ENCODE data around the gene CYSTM1. TPM values are rescaled to one million over a fixed set of nuclear protein-coding genes. Genes with fewer than 3 reads are reported as not detected.

Gene CYSTM1
- total RNA-seq, 2 experiments from 2014 or later: 21.4 to 36.7 TPM

DNA sequence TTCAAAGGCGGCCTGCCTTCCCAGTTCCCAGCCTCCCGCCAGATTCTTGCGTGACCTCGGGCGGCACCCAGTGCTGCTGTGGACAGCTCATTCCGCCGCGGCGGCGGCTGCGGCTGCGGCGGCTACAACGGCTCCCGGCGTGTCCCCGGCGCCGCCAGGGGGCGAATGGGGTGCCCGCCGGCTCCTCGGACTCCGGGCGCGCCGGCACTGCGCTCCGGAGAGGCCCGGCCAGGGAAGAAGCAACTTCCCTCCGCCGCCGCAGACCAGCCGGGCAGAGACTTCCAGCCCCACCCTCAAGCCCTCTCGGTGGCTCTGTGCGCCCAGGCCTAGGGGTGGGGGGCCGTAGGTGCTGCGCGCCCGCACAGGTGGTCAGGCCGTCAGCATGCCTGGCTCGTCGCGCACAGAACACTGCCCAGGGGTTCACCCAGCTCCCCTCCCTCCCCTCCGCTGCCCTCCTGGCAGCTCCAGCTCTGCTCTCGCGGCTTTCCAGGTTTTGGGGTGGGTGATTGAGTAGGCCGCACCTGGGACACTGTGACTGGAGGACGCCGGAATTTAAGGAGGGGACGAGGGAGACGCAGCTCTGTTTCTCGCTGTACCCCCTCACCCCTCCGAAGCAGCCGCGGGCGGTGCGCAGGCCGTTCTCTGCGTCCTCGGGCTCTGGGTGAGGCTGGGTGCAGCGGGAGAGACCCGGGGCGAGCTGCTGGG, 29.0 kb upstream of the CYSTM1 start:
- Histone ChIP-seq H2AFZ (ENCODE audit: low read length) (no peak overlapping the region), H3K9me2 (ENCODE audit: insufficient read depth, low read length) (no peaks in the 10 kb centered on the region), H3K4me2 (ENCODE audit: low read length) (no peak overlapping the region), H3K9me3 (ENCODE audit: low read length) (no peaks in the 10 kb centered on the region), H3K79me2 (ENCODE audit: insufficient read depth, low read depth, low read length) (no peaks in the 10 kb centered on the region), H3K27ac (ENCODE audit: low read depth, low read length, poor library complexity, severe bottlenecking) (no peak overlapping the region), H3K36me3 (ENCODE audit: insufficient read depth, low read length) (no peaks in the 10 kb centered on the region), H4K20me1 (ENCODE audit: insufficient read depth, low read length) (no peaks in the 10 kb centered on the region), H3K4me3 (ENCODE audit: low read depth, low read length, poor library complexity, severe bottlenecking) (no peak overlapping the region), H3K4me1 (ENCODE audit: insufficient read depth, low read length, poor library complexity, severe bottlenecking) (no peaks in the 10 kb centered on the region)
- intact Hi-C loops (cut with micrococcal nuclease; ENCODE audit: unreplicated experiment): no loop called here
- DNase-seq (ENCODE audit: low spot score): no peak
- BruUV-seq (replicated peaks): no TSS peak
- ChIA-PET CTCF (ENCODE audit: unreplicated experiment) (no interaction called here), POLR2A (interaction anchor here (1.0 kb wide), 1 partner anchor 8 kb away, joined by 4 read pairs; no protein-coding TSS in a partner anchor)
- no peak for TF ChIP-seq EZH2phosphoT487 (IDR thresholded peaks at IDR 0.05; ENCODE audit: borderline replicate concordance, low read depth, low read length)
- TF ChIP-seq, protein P1, sequence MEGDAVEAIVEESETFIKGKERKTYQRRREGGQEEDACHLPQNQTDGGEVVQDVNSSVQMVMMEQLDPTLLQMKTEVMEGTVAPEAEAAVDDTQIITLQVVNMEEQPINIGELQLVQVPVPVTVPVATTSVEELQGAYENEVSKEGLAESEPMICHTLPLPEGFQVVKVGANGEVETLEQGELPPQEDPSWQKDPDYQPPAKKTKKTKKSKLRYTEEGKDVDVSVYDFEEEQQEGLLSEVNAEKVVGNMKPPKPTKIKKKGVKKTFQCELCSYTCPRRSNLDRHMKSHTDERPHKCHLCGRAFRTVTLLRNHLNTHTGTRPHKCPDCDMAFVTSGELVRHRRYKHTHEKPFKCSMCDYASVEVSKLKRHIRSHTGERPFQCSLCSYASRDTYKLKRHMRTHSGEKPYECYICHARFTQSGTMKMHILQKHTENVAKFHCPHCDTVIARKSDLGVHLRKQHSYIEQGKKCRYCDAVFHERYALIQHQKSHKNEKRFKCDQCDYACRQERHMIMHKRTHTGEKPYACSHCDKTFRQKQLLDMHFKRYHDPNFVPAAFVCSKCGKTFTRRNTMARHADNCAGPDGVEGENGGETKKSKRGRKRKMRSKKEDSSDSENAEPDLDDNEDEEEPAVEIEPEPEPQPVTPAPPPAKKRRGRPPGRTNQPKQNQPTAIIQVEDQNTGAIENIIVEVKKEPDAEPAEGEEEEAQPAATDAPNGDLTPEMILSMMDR (conservative IDR thresholded peaks at IDR 0.05; ENCODE audit: low read length): no peak

DNA sequence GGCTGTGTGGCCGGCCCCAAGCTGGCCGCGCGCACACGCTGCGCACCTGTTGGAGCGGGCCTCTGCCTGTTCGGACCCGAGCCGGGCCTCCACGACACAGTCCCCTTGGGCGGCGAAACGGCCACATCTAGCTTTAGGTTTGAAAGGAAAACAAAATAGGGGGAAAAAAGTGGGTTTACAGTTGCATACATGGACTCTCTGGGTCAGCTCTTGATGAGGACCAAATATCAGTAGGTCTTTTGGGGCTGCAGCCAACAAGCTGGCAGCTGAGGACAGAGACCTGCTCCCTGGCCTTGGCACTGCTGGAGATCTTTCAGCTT, 28.5 kb upstream of the CYSTM1 start:
- H3K79me2 ChIP-seq (ENCODE audit: insufficient read depth, low read depth, low read length): no peaks in the 10 kb centered on the region
- ChIA-PET CTCF (ENCODE audit: unreplicated experiment) (no interaction called here), POLR2A (interaction anchor here (1.0 kb wide), 1 partner anchor 9 kb away, joined by 4 read pairs; no protein-coding TSS in a partner anchor)
- no peaks in the 10 kb centered on the region for H4K20me1 ChIP-seq (ENCODE audit: insufficient read depth, low read length)
- no peak overlapping the region for H2AFZ ChIP-seq (ENCODE audit: low read length)
- H3K9me2 ChIP-seq (ENCODE audit: insufficient read depth, low read length): no peaks in the 10 kb centered on the region
- H3K4me2 ChIP-seq (ENCODE audit: low read length): no peak overlapping the region
- no TSS peak for BruUV-seq (replicated peaks)
- no peak for DNase-seq (ENCODE audit: low spot score)
- no peak overlapping the region for H3K4me3 ChIP-seq (ENCODE audit: low read depth, low read length, poor library complexity, severe bottlenecking)
- no peaks in the 10 kb centered on the region for H3K9me3 ChIP-seq (ENCODE audit: low read length)
- no peak overlapping the region for H3K27ac ChIP-seq (ENCODE audit: low read depth, low read length, poor library complexity, severe bottlenecking)
- intact Hi-C loops (cut with micrococcal nuclease; ENCODE audit: unreplicated experiment): no loop called here
- no peaks in the 10 kb centered on the region for H3K4me1 ChIP-seq (ENCODE audit: insufficient read depth, low read length, poor library complexity, severe bottlenecking)
- TF ChIP-seq, protein P1 (conservative IDR thresholded peaks at IDR 0.05; ENCODE audit: low read length): no peak
- no peak for TF ChIP-seq EZH2phosphoT487 (IDR thresholded peaks at IDR 0.05; ENCODE audit: borderline replicate concordance, low read depth, low read length)
- no peaks in the 10 kb centered on the region for H3K36me3 ChIP-seq (ENCODE audit: insufficient read depth, low read length)

DNA sequence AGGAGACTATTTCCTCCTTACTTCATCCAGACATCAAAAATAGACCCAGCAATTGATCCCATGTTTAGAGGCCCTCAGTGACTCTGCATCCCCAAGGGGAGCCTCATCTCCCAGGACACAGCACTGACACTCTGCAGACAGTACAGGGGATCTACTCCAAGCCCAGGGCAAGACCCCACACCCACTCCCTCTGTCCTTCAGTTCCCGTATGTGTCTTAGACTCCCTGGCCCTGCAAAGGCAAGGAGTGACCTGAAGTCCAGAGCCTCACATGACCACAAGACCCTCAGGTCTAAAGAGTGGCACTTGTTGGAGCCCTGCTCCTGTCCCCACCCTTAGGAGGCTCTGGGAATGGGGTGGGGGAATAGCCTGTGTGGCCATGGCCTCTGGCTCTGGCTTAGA, 27.5 kb upstream of the CYSTM1 start:
- H4K20me1 ChIP-seq (ENCODE audit: insufficient read depth, low read length): no peaks in the 10 kb centered on the region
- H3K4me3 ChIP-seq (ENCODE audit: low read depth, low read length, poor library complexity, severe bottlenecking): no peak overlapping the region
- H3K4me2 ChIP-seq (ENCODE audit: low read length): no peak overlapping the region
- no peaks in the 10 kb centered on the region for H3K36me3 ChIP-seq (ENCODE audit: insufficient read depth, low read length)
- no peak for TF ChIP-seq EZH2phosphoT487 (IDR thresholded peaks at IDR 0.05; ENCODE audit: borderline replicate concordance, low read depth, low read length)
- TF ChIP-seq, protein P1 (conservative IDR thresholded peaks at IDR 0.05; ENCODE audit: low read length): no peak
- H3K79me2 ChIP-seq (ENCODE audit: insufficient read depth, low read depth, low read length): no peaks in the 10 kb centered on the region
- intact Hi-C loops (cut with micrococcal nuclease; ENCODE audit: unreplicated experiment): no loop called here
- ChIA-PET CTCF (ENCODE audit: unreplicated experiment) (no interaction called here), POLR2A (interaction anchor here (0.7 kb wide), 1 partner anchor 9 kb away, joined by 3 read pairs; no protein-coding TSS in a partner anchor)
- no peaks in the 10 kb centered on the region for H3K4me1 ChIP-seq (ENCODE audit: insufficient read depth, low read length, poor library complexity, severe bottlenecking)
- H3K9me2 ChIP-seq (ENCODE audit: insufficient read depth, low read length): no peaks in the 10 kb centered on the region
- DNase-seq (ENCODE audit: low spot score): no peak
- no peaks in the 10 kb centered on the region for H3K9me3 ChIP-seq (ENCODE audit: low read length)
- no peak overlapping the region for H3K27ac ChIP-seq (ENCODE audit: low read depth, low read length, poor library complexity, severe bottlenecking)
- BruUV-seq (replicated peaks): no TSS peak
- H2AFZ ChIP-seq (ENCODE audit: low read length): no peak overlapping the region
